ENCODE measurements around the gene C4BPA. TPM values are rescaled to one million over a fixed set of nuclear protein-coding genes. Genes with fewer than 3 reads are reported as not detected.

Gene C4BPA
- total and polyA plus RNA-seq, 5 experiments from 2014 or later, result not detected

DNA sequence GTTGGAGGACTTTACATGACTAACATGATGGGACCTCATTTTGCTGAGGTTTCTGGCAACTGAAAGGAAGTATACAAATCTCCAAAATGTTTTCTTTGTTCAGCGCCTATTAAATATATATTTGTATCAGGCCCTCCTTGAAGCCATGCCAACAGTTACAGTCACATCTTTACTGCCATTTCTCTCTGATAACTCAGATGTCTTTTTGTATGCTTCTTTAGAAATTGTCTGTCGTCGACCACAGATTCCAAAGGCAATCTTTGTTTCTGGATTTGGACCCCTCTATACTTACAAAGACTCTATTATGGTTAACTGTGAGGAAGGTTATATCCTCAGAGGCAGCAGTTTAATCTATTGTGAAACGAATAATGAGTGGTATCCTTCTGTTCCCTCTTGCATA is 69.4 kb downstream of the C4BPA start:
- POLR2A ChIA-PET, result no interaction called here
- no peak overlapping the region for H3K27ac Mint-ChIP-seq
- no peak overlapping the region for H3K4me3 Mint-ChIP-seq
- ATAC-seq (no peak), DNase-seq (no peak)
- H3K27me3 Mint-ChIP-seq, result no peaks in the 10 kb centered on the region
- peaks cover 0 to 5% (median 0%) of the 10 kb centered on the region in 9 donors for H3K9me3 Mint-ChIP-seq
- peaks cover 0 to 2% (median 0%) of the 10 kb centered on the region in 3 donors for H3K36me3 Mint-ChIP-seq
- H3K4me1 Mint-ChIP-seq, result peaks cover 0 to 9% (median 3%) of the 10 kb centered on the region in 4 donors

DNA sequence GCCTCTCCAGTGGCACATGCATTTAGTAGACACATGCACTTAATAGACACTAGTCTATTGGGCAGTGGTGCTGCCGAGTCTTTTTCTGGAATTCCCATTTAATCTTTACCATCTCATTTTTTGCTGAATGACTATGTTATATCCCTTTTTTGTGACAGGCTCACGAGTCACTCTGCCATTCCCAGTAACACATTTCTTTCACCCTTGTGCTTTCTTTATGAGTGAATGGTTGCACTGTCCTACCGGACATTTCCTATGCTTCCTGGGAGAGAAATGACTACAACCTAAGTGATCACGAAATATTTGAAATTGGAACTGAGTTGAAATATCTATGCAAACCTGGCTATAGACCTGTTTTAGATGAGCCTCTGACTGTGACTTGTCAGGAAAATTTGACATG is 70.9 kb downstream of the C4BPA start:
- H3K9me3 Mint-ChIP-seq, result peaks cover 0 to 3% (median 0%) of the 10 kb centered on the region in 9 donors
- H3K27ac Mint-ChIP-seq, result no peak overlapping the region
- H3K4me1 Mint-ChIP-seq, result peaks cover 0 to 9% (median 3%) of the 10 kb centered on the region in 4 donors
- H3K4me3 Mint-ChIP-seq, result no peak overlapping the region
- H3K36me3 Mint-ChIP-seq, result no peaks in the 10 kb centered on the region
- H3K27me3 Mint-ChIP-seq, result peaks cover 0 to 3% (median 0%) of the 10 kb centered on the region in 5 donors
- DNase-seq (no peak), ATAC-seq (no peak)
- POLR2A ChIA-PET, result no interaction called here

DNA sequence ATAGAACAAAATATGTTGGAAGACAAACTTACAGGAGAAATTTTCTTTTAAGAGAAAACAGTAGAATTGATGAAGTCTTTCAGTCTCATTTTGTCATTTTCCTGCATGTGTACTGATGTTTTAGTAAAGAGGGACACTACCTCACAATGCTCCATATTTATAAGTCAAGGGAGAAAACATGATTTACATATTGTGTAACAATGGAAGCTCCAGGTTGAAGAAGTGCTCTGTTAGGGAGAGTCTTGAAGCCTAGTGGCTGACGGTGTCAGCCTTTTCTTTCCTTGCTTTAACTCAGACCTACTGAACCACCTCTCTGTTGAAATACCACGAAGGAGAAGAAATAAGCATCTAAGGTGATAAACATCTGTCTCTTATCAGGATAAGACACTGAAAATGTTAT is 75.0 kb downstream of the C4BPA start:
- Mint-ChIP-seq H3K36me3 (no peaks in the 10 kb centered on the region), H3K27me3 (peaks cover 0 to 3% (median 0%) of the 10 kb centered on the region in 5 donors), H3K4me1 (peaks cover 0 to 6% (median 3%) of the 10 kb centered on the region in 4 donors), H3K9me3 (no peaks in the 10 kb centered on the region), H3K27ac (no peak overlapping the region), H3K4me3 (no peak overlapping the region)
- ATAC-seq, result no peak
- POLR2A ChIA-PET, result no interaction called here
- no peak for DNase-seq

DNA sequence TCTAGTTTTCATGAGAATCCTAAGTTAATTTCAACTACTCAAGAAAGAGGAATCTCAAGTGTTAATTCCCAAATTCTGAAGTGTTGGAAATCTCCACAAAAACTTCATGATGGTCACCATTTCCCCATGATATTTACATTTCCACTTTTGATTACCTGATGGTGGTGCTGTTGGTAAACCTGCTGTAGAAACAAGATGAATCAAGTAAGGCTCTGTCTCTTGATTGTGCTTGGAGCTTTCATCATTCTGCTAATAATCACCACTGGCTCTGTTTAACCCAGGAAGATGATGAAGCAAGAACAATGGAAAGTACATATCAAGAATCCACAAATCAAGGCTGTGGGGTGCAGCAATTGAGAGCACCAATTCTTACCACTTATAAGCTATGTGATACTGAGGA is 77.8 kb downstream of the C4BPA start:
- H3K9me3 Mint-ChIP-seq, result peaks cover 0 to under 1% (median 0%) of the 10 kb centered on the region in 9 donors
- POLR2A ChIA-PET, result interaction anchor here (1.1 kb wide), 1 partner anchor 140 kb away, joined by 6 read pairs; the partner anchor contains the start of gene CD55
- ATAC-seq, result no peak
- H3K27ac Mint-ChIP-seq, result no peak overlapping the region
- H3K4me1 Mint-ChIP-seq, result peaks cover 0 to 7% (median 3%) of the 10 kb centered on the region in 4 donors
- no peaks in the 10 kb centered on the region for H3K36me3 Mint-ChIP-seq
- DNase-seq, result peak in 3 of 10 donors; percentile 13 to 18 (median 17)
- peaks cover 0 to 3% (median 0%) of the 10 kb centered on the region in 5 donors for H3K27me3 Mint-ChIP-seq
- no peak overlapping the region for H3K4me3 Mint-ChIP-seq

DNA sequence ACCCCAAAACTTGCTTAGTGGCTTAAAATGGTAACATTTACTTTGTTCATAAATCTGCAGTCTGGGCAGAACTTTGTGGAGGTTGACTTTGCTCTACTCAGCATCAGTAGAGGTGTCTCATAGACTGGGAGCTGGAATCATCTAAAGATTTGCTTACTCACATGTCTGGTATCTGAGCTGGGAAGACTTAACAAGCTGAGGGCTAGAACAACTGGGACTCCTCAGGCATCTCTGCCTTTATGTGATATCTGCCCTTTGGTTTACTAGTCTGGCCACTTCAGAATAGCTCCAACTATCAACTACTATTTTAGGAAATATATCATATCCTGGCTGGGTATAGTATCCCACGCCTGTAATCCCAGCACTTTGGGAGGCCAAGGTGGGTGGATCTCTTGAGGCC is 82.5 kb downstream of the C4BPA start:
- Mint-ChIP-seq H3K36me3 (peaks cover 0 to 8% (median 8%) of the 10 kb centered on the region in 3 donors), H3K27me3 (no peaks in the 10 kb centered on the region), H3K4me1 (peaks cover 6 to 16% (median 13%) of the 10 kb centered on the region in 4 donors), H3K9me3 (peaks cover 0 to 12% (median 2%) of the 10 kb centered on the region in 9 donors), H3K4me3 (no peak overlapping the region), H3K27ac (no peak overlapping the region)
- POLR2A ChIA-PET, result no interaction called here
- DNase-seq, result no peak
- no peak for ATAC-seq

DNA sequence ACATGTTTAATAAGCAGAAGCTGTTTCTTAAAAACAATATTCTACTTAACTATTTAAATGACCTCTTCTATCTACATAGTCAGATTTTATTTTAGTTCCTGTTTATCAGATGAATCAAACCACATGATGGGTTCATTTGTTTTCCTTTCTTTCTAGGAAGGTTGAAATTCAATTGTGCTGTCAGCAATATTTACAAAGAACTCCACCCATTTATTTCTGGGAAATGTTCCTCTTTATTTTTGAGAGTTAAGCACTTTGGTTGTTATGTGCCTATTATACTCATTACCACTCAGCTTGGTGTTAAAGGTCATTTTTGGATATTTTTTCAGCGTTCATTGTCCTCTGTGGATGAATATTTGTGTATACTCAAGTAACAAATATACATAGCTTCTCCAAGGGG is 84.9 kb downstream of the C4BPA start:
- Mint-ChIP-seq H3K9me3 (peaks cover 0 to 12% (median 2%) of the 10 kb centered on the region in 9 donors), H3K27me3 (peaks cover 0 to 4% (median 0%) of the 10 kb centered on the region in 5 donors), H3K36me3 (peaks cover 0 to 8% (median 8%) of the 10 kb centered on the region in 3 donors), H3K27ac (no peak overlapping the region), H3K4me1 (peaks cover 8 to 15% (median 10%) of the 10 kb centered on the region in 4 donors), H3K4me3 (no peak overlapping the region)
- ATAC-seq (no peak), DNase-seq (no peak)
- POLR2A ChIA-PET, result no interaction called here

DNA sequence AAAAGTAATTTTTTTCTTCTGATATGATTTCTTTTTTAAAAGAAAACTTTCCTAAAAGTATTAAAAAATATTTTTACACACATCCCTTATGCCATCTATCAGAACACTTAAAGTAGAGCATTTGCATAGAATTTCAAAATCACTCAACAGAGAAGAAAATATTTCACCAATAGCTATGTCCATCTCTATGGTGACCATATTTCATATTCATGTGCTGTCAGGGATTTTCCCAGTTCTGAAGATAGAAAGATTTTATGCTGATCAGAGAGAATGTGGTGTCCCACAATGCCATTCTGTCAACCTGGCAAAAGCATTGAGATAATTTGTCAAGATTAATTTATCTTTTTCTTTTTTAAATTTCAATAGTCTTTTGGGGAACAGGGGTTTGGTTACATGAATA is 87.0 kb downstream of the C4BPA start:
- DNase-seq (no peak), ATAC-seq (no peak)
- Mint-ChIP-seq H3K27me3 (peaks cover 0 to 5% (median 2%) of the 10 kb centered on the region in 5 donors), H3K4me3 (no peak overlapping the region), H3K4me1 (peaks cover 8 to 13% (median 11%) of the 10 kb centered on the region in 4 donors), H3K36me3 (peaks cover 0 to 13% (median 12%) of the 10 kb centered on the region in 3 donors), H3K9me3 (peaks cover 0 to 12% (median 2%) of the 10 kb centered on the region in 9 donors), H3K27ac (no peak overlapping the region)
- POLR2A ChIA-PET, result no interaction called here

DNA sequence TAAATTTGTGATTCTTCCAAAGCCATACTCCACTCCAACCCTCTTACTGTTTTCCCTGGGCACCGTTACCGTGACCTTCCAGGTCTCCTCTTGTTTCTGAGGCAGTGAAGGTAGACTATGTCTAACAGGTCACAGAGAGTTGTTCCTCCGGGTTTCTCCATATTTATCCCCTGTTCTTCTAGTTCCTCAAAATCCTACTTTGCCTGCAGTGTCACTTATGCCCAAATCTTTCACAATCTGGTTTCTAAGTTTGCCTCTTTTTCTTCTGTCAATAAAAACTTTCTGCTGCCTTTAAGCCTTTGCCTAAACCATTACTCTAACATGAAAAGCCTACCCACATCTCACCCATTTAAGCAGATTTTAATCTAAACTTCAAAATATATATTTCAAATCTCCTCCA is 87.7 kb downstream of the C4BPA start:
- Mint-ChIP-seq H3K4me3 (no peak overlapping the region), H3K27me3 (peaks cover 0 to 5% (median 2%) of the 10 kb centered on the region in 5 donors), H3K9me3 (peaks cover 0 to 12% (median 2%) of the 10 kb centered on the region in 9 donors), H3K27ac (peak overlapping the region in 1 of 10 donors; percentile 17), H3K4me1 (peaks cover 8 to 13% (median 11%) of the 10 kb centered on the region in 4 donors), H3K36me3 (peaks cover 0 to 13% (median 12%) of the 10 kb centered on the region in 3 donors)
- no peak for DNase-seq
- ATAC-seq, result no peak
- POLR2A ChIA-PET, result no interaction called here

DNA sequence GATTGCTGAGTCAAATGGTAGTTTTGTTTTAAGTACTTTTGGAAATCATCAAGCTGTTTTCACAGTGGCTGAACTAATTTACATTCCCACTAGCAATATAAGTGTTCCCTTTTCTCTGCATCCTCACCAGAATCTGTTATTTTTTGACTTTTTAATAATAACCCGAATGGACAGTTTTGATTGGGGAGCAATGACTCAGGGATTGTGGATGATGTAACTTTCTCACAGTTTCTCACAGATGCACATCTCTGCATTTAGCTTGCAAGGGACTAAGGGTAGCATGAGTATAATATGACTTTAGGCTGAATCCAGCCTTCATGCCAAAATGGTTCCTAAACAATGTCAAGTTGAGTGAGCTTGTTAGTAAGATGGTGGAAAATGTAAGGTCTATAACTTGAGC is 90.2 kb downstream of the C4BPA start:
- no peak overlapping the region for H3K27ac Mint-ChIP-seq
- H3K4me3 Mint-ChIP-seq, result no peak overlapping the region
- ATAC-seq, result no peak
- H3K4me1 Mint-ChIP-seq, result peaks cover 6 to 8% (median 8%) of the 10 kb centered on the region in 4 donors
- POLR2A ChIA-PET, result no interaction called here
- DNase-seq, result no peak
- H3K9me3 Mint-ChIP-seq, result peaks cover 4 to 23% (median 11%) of the 10 kb centered on the region in 9 donors
- H3K36me3 Mint-ChIP-seq, result peaks cover 0 to 25% (median 14%) of the 10 kb centered on the region in 3 donors
- H3K27me3 Mint-ChIP-seq, result peaks cover 0 to 5% (median 4%) of the 10 kb centered on the region in 5 donors

Other genes starting within 250 kb of the C4BPA start
- gene IL20, start 238.6 kb upstream of the C4BPA start, total RNA-seq, result not detected
- gene IL20, start 238.6 kb upstream of the C4BPA start, polyA plus RNA-seq, result not detected
- not detected for gene IL24, start 206.8 kb upstream of the C4BPA start, total RNA-seq
- 10 to 100 TPM; 16.3 to 29.8 (median 19.3) TPM for gene IL24, start 206.8 kb upstream of the C4BPA start, polyA plus RNA-seq
- gene FCMR, start 182.3 kb upstream of the C4BPA start, total RNA-seq, result 100 to 1,000 TPM; 742 to 747 TPM
- gene FCMR, start 182.3 kb upstream of the C4BPA start, polyA plus RNA-seq, result 100 to 1,000 TPM; 536 to 869 (median 596) TPM
- not detected for gene PIGR, start 157.8 kb upstream of the C4BPA start, total RNA-seq
- gene PIGR, start 157.8 kb upstream of the C4BPA start, polyA plus RNA-seq, result under 1 TPM in 1 of 3 donors, not detected in 2; 0.03 TPM
- not detected for gene FCAMR, start 133.8 kb upstream of the C4BPA start, total RNA-seq
- gene FCAMR, start 133.8 kb upstream of the C4BPA start, polyA plus RNA-seq, result not detected
- gene C1orf116, start 71.5 kb upstream of the C4BPA start, total RNA-seq, result under 1 TPM; 0.14 to 0.16 TPM
- gene C1orf116, start 71.5 kb upstream of the C4BPA start, polyA plus RNA-seq, result not detected
- gene YOD1, start 53.0 kb upstream of the C4BPA start, total RNA-seq, result 10 to 100 TPM; 11.5 to 12.0 TPM
- 1 to 10 TPM in 1 of 3 donors, under 1 TPM in 2; 0.70 to 1.3 (median 0.90) TPM for gene YOD1, start 53.0 kb upstream of the C4BPA start, polyA plus RNA-seq
- gene PFKFB2, start 51.0 kb upstream of the C4BPA start, total RNA-seq, result 1 to 10 TPM; 4.7 to 6.5 TPM
- 1 to 10 TPM; 1.0 to 1.3 (median 1.1) TPM for gene PFKFB2, start 51.0 kb upstream of the C4BPA start, polyA plus RNA-seq
- 1 to 10 TPM in 1 of 2 experiments, under 1 TPM in 1; 0.44 to 1.6 TPM for gene C4BPB, start 15.4 kb upstream of the C4BPA start, total RNA-seq
- under 1 TPM in 1 of 3 donors, not detected in 2; 0.32 TPM for gene C4BPB, start 15.4 kb upstream of the C4BPA start, polyA plus RNA-seq
- 100 to 1,000 TPM in 1 of 2 experiments, 10 to 100 TPM in 1; 98.9 to 102 TPM for gene CD55, start 217.4 kb downstream of the C4BPA start, total RNA-seq
- gene CD55, start 217.4 kb downstream of the C4BPA start, polyA plus RNA-seq, result 100 to 1,000 TPM; 156 to 193 (median 156) TPM